GM19023 (cell line): ENCODE measurements around the gene CACNA2D3.

Experiments used
- ATAC-seq: cut with Tn5 transposase; IDR thresholded peaks from one replicate; pipeline ENCODE4 v1.9.1; 2021; ENCODE audit warnings: mild to moderate bottlenecking, moderate library complexity; ENCODE audit not compliant: unreplicated experiment

CACNA2D3 gene

GRCh38 chr3:54126551-54126950 is 4.2 kb downstream of the CACNA2D3 start:
- no peak for ATAC-seq

GRCh38 chr3:54127499-54128056 is 5.2 kb downstream of the CACNA2D3 start:
- ATAC-seq, result no peak

- ATAC-seq, result no peak
Observed at GRCh38 chr3:54131026-54131605, 8.8 kb downstream of the CACNA2D3 start.

GRCh38 chr3:54131890-54132289 is 9.5 kb downstream of the CACNA2D3 start:
- ATAC-seq, result no peak

- no peak for ATAC-seq
Observed at GRCh38 chr3:54132685-54133084, 10.3 kb downstream of the CACNA2D3 start.

- ATAC-seq, result no peak
Observed at GRCh38 chr3:54133196-54133595, 10.8 kb downstream of the CACNA2D3 start.

GRCh38 chr3:54134155-54134554 is 11.8 kb downstream of the CACNA2D3 start:
- ATAC-seq, result no peak

- no peak for ATAC-seq
Observed at GRCh38 chr3:54134713-54135112, 12.4 kb downstream of the CACNA2D3 start.

- ATAC-seq, result no peak
Observed at GRCh38 chr3:54137311-54137710, 15.0 kb downstream of the CACNA2D3 start.

GRCh38 chr3:54138937-54139547 is 16.7 kb downstream of the CACNA2D3 start:
- no peak for ATAC-seq

- ATAC-seq, result no peak
Observed at GRCh38 chr3:54139630-54140029, 17.3 kb downstream of the CACNA2D3 start.

GRCh38 chr3:54144284-54144683 is 21.9 kb downstream of the CACNA2D3 start:
- ATAC-seq, result no peak

GRCh38 chr3:54146506-54147239 is 24.3 kb downstream of the CACNA2D3 start:
- no peak for ATAC-seq

- no peak for ATAC-seq
Observed at GRCh38 chr3:54150864-54151467, 28.6 kb downstream of the CACNA2D3 start.

- ATAC-seq, result no peak
Observed at GRCh38 chr3:54153477-54153876, 31.1 kb downstream of the CACNA2D3 start.

- no peak for ATAC-seq
Observed at GRCh38 chr3:54157860-54158259, 35.5 kb downstream of the CACNA2D3 start.

GRCh38 chr3:54159917-54160316 is 37.6 kb downstream of the CACNA2D3 start:
- ATAC-seq, result no peak

GRCh38 chr3:54163441-54163840 is 41.1 kb downstream of the CACNA2D3 start:
- no peak for ATAC-seq

- no peak for ATAC-seq
Observed at GRCh38 chr3:54164192-54164975, 42.0 kb downstream of the CACNA2D3 start.

- no peak for ATAC-seq
Observed at GRCh38 chr3:54165865-54166264, 43.5 kb downstream of the CACNA2D3 start.

GRCh38 chr3:54167999-54168398 is 45.6 kb downstream of the CACNA2D3 start:
- ATAC-seq, result no peak
